GM21360 (cell line): Measurements from ENCODE around the gene TUBB2A.
A peak's percentile ranks its signal among the peaks of the same experiment; 100 is the strongest.

ENCODE experiments used
- ATAC-seq: cut with Tn5 transposase; IDR thresholded peaks from one replicate; pipeline ENCODE4 v1.9.1; 2021; ENCODE audit warnings: mild to moderate bottlenecking, moderate library complexity; ENCODE audit not compliant: unreplicated experiment

TUBB2A gene

GRCh38 chr6:3124667-3125066 is 32.7 kb downstream of the TUBB2A start:
- no peak for ATAC-seq

DNA sequence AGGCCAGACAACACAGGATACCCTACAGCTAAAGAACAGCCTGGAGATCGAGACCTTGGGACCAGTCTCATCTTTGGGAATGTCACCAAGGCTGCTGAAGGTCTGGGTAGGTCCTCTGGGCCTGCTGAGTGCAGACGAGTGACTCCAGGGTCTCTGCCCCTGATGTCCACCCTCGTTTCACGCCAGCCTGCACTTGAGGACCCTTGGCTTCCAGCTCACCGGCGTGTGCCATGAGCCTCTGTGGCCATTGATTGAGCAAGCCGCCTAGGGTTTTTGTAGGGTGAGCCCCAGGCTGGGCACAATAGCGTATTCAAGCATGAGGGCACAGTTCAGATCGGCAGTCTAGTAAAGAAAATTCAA is 34.5 kb downstream of the TUBB2A start:
- no peak for ATAC-seq

DNA sequence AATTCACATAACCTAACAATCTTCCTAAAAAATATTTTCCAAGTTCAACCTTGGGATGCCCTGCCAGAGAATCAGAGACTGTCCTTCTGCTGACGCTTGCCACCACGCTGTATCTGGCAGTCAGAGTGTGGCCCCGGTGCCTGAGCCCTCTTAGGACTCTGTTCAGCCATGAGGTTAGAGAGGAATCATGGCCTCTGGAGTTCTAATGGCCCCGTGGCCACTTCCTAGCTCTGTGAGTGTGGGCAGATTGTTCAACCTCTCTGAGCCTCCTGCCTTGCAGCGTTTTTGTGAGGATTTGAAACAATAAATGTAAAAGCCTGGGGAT is 36.6 kb downstream of the TUBB2A start:
- no peak for ATAC-seq

- ATAC-seq, result peak; percentile 24
Observed at GRCh38 chr6:3119040-3119723, 38.2 kb downstream of the TUBB2A start.

GRCh38 chr6:3118353-3119039 is 38.8 kb downstream of the TUBB2A start, which contains the start of gene BPHL:
Gene BPHL, plus strand, starts transcription at chr6:3118711. Its CDS starts 30 bp downstream, at chr6:3118741.
- ATAC-seq, result peak; percentile 85

DNA sequence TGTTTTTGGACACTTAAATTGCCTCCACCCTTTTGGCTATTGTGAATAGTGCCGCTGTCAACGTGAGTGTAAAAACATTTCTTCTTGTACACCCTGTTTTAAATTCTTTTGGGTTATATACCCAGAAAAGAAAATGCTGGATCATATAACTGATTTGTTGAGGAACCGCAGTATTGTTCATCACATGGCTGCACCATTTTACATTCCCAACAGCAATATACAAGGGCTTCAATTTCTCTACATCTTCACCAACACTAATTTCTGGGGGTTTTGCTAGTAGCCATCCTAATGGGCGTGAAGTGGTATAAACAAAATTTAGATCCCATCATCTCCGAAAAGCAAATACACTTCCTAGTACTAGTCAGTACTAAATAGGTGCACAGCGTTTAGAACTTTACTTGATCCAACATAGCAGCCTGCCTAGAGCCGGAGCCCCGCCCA is 39.4 kb downstream of the TUBB2A start:
- no peak for ATAC-seq

GRCh38 chr6:3114377-3114776 is 43.0 kb downstream of the TUBB2A start:
- ATAC-seq, result no peak

DNA sequence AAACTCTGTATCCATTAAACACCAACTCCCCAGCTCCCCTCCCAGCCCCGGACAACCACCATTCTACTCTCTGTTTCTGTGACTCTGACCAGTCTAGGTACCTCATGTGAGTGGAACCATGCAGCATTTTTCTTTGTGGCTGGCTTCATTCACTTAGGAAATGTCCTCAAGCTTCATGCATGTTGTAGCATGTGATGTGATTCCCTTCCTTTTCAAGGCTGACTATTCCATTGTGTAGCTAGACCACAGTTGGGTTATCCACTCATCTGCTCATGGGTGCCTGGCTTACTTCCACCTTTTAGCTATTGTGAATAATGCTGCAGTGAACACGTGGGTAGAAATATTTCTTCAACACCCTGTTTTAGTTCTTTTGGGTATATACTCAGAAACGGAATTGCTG is 47.6 kb downstream of the TUBB2A start:
- ATAC-seq, result no peak

DNA sequence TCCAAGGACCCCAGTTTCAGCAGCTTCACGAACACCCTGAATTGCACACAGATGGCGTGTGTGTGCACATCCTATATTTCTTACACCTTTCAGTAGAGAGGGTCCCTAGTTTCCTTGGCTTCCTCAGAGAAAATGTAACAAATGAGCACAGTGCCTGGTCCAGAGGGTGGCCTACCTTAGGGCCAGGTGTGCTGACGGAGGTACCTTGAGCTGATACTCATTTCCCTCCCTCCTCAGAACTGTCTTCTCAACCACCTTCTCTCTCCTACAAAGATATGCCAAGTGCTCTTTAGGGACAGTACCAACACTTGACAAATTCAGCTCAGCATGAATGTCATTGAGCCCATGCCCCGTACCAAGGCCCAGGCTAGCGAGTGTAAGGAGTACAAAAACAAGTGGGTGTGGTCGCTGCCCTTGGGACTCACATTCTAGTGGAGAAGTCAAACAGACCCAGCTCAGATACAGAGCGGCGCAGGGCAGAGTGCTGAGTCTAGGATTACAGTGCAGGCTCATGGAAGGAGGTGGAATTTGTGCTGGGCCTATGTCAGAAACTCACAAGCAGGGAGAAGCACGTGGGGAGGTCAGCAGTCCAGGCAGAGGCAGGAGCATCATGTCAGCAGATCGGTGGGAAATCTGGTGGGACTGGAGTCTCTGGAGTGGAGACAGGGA is 48.5 kb downstream of the TUBB2A start:
- ATAC-seq, result no peak
